GM23248 (cell line): ENCODE results near the gene SAMD13. TPM values are rescaled to one million over a fixed set of nuclear protein-coding genes. Genes with fewer than 3 reads are reported as not detected.

Experiments
- DNase-seq: peaks from one replicate; pipeline ENCODE4 v3.0.0-alpha.2; 2015
- H2AFZ ChIP-seq: fragments of 200-600 bp; sonication (generic); 2 replicates; pipeline ENCODE4 v1.6.1; 2016; ENCODE audit warnings: antibody characterized with exemption
- H3F3A ChIP-seq: fragments of 200-600 bp; sonication (generic); 2 replicates; pipeline ENCODE4 v1.6.1; 2016; ENCODE audit warnings: mild to moderate bottlenecking, antibody characterized with exemption, mixed run types; ENCODE audit not compliant: insufficient read depth
- H3K27ac ChIP-seq: fragments of 200-600 bp; sonication (generic); 2 replicates; pipeline ENCODE4 v1.5.1; 2016; ENCODE audit warnings: mild to moderate bottlenecking
- H3K27me3 ChIP-seq: fragments of 200-600 bp; sonication (generic); replicated peaks from 2 replicates; pipeline ENCODE4 v1.6.1; 2016; ENCODE audit warnings: mild to moderate bottlenecking; ENCODE audit not compliant: insufficient read depth
- H3K36me3 ChIP-seq: fragments of 200-600 bp; sonication (generic); 2 replicates; pipeline ENCODE4 v1.6.1; 2016; ENCODE audit warnings: low read depth, mild to moderate bottlenecking
- H3K4me1 ChIP-seq: fragments of 200-600 bp; sonication (generic); 2 replicates; pipeline ENCODE4 v1.6.1; 2016; ENCODE audit warnings: mild to moderate bottlenecking; ENCODE audit not compliant: insufficient read depth
- H3K4me2 ChIP-seq: fragments of 200-600 bp; sonication (generic); one replicate; pipeline ENCODE4 v1.6.1; 2016; ENCODE audit warnings: mild to moderate bottlenecking; ENCODE audit not compliant: unreplicated experiment
- H3K4me3 ChIP-seq: fragments of 200-600 bp; sonication (generic); 2 replicates; pipeline ENCODE4 v1.5.1; 2016; ENCODE audit warnings: mild to moderate bottlenecking
- H3K79me2 ChIP-seq: fragments of 200-600 bp; sonication (generic); 2 replicates; pipeline ENCODE4 v1.6.1; 2016; ENCODE audit warnings: mild to moderate bottlenecking; ENCODE audit not compliant: insufficient read depth
- H3K9ac ChIP-seq: fragments of 200-600 bp; sonication (generic); 2 replicates; pipeline ENCODE4 v1.6.1; 2016; ENCODE audit warnings: mild to moderate bottlenecking
- H3K9me2 ChIP-seq: fragments of 200-600 bp; sonication (generic); 2 replicates; pipeline ENCODE4 v1.6.1; 2016; ENCODE audit warnings: mixed run types, mild to moderate bottlenecking, moderate library complexity; ENCODE audit not compliant: insufficient read depth
- H3K9me3 ChIP-seq: fragments of 200-600 bp; sonication (generic); one replicate; pipeline ENCODE4 v1.6.1; 2017; ENCODE audit warnings: low read depth
- H4K20me1 ChIP-seq: fragments of 200-600 bp; sonication (generic); 2 replicates; pipeline ENCODE4 v1.6.0; 2016; ENCODE audit not compliant: insufficient read depth
- EZH2 ChIP-seq: fragments of 200-600 bp; sonication (generic); IDR thresholded peaks from 2 replicates; pipeline ENCODE4 v1.6.1; 2018; ENCODE audit warnings: antibody characterized with exemption, mild to moderate bottlenecking; ENCODE audit not compliant: insufficient read depth, poor library complexity, severe bottlenecking
- EZH2phosphoT487 ChIP-seq: fragments of 200-600 bp; sonication (generic); IDR thresholded peaks from 2 replicates; pipeline ENCODE4 v1.6.1; 2018; ENCODE audit warnings: antibody characterized with exemption, moderate library complexity, mild to moderate bottlenecking, low read depth; ENCODE audit not compliant: insufficient read depth
- WGBS, 2 experiments: methylation state at CpG; one replicate each; pipeline ENCODE4 v1.1.6; 2015 to 2017; ENCODE audit warnings: low lambda C conversion rate in 2 of 2, low coverage in 1 of 2; ENCODE audit errors: missing lambda C conversion rate in 2 of 2; 5-methylcytosine and 5-hydroxymethylcytosine counted together
- in situ Hi-C: fragments of 300-500 bp; cut with MboI; formaldehyde crosslinking; loops from 2 replicates; pipeline ENCODE4 v1.15.0; 2020
- polyA plus RNA-seq: library from polyadenylated mRNA; unstranded; fragments of >200 nt; fragmentation: Nextera tagmentation; extraction: Ambion mirVana; gene quantifications from 2 replicates; pipeline ENCODE4 v1.2.1, GENCODE V29; 2016
- total RNA-seq: library from RNA; depleted of rRNA; stranded (reverse); fragments of >200 nt; shearing (Covaris generic); gene quantifications from 2 replicates; pipeline ENCODE4 v1.2.3, GENCODE V29; 2014; rRNA removed

The SAMD13 gene
- total RNA-seq (0.51 and 0.65 TPM in 2 replicates), polyA plus RNA-seq (0.71 and 0.78 TPM in 2 replicates)

DNA sequence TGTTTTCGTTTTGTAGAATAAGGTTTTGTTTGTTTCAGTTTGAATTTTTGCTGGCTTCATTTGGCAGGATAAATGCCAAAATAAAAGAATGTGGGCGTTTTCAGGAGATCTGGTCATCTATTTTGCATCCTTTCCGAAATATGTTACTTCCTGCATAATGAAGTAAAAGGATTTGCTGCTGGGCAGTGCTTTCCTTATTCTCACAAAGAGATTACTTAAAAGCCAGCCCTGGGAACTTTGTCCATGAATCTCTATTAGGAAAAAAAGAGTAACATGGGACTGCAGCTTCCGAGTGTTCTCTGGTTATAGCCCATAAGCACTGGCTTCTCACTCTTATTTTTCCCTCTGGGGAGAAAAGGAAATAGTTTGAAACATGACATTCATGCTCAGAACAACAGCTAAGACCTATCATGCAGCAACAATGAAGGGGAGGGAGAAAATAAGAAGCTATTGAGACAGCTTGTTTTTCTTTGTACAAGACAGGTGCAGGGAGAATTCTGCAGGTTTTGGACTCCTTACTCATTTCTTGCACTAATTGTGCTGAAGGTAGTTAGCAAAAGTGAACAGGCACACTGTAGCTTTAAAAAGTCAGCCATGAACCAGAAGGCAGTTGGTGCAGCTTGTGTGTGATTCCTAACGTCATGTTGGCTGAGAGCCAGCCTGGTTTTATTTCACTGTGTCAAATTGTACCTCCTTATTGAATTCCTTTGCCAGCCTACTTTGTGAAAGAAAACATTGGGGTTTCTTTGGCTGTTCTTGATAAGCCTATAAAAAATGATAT lies at the start of gene SAMD13:
TSS of gene SAMD13 (plus strand) at position 705 of the 781 bp plus-strand sequence. CDS start 1,527 bp downstream, outside the sequence.
- Histone ChIP-seq H3F3A (peaks cover 26% of the 10 kb centered on the region; the same call in 1 of the 2 replicates), H3K27ac (peak within 1 kb of the TSS; percentile 33; the same call in 1 of the 2 replicates), H3K4me2 (peak within 1 kb of the TSS; percentile 84), H3K4me1 (peaks cover 34% of the 10 kb centered on the region), H3K36me3 (no peaks in the 10 kb centered on the region), H3K4me3 (peak within 1 kb of the TSS; percentile 71), H3K9me2 (no peaks in the 10 kb centered on the region), H2AFZ (peak within 1 kb of the TSS; percentile 88), H3K9me3 (no peaks in the 10 kb centered on the region), H3K79me2 (no peaks in the 10 kb centered on the region), H3K27me3 (no peaks in the 10 kb centered on the region), H3K9ac (peak within 1 kb of the TSS; percentile 58), H4K20me1 (no peaks in the 10 kb centered on the region)
- WGBS, 2 experiments, result 2% methylated on average over 5 of the region's 5 CpGs
- in situ Hi-C loops, result no loop called here
- TF ChIP-seq EZH2, result no peak
- TF ChIP-seq EZH2phosphoT487, result no peak
- DNase-seq, result peak; percentile 60

- no peaks in the 10 kb centered on the region for H3K9me3 ChIP-seq
- H3K9ac ChIP-seq, result no peak overlapping the region
- H3K4me3 ChIP-seq, result no peak overlapping the region
- H3F3A ChIP-seq, result peaks cover 15% of the 10 kb centered on the region
- no peaks in the 10 kb centered on the region for H3K27me3 ChIP-seq
- TF ChIP-seq EZH2phosphoT487 (no peak), EZH2 (no peak)
- H2AFZ ChIP-seq, result no peak overlapping the region
- no peaks in the 10 kb centered on the region for H3K36me3 ChIP-seq
- peaks cover 23% of the 10 kb centered on the region for H3K4me1 ChIP-seq
- no peaks in the 10 kb centered on the region for H4K20me1 ChIP-seq
- no peak overlapping the region for H3K4me2 ChIP-seq
- H3K79me2 ChIP-seq, result no peaks in the 10 kb centered on the region
- WGBS, 2 experiments, result 56 to 57% methylated on average over 2 of the region's 2 CpGs
- in situ Hi-C loops, result no loop called here
- H3K27ac ChIP-seq, result peak overlapping the region; percentile 30
- no peaks in the 10 kb centered on the region for H3K9me2 ChIP-seq
- peak; percentile 62 for DNase-seq
Measured at GRCh38 chr1:84253036-84253435, 48.5 kb upstream of the SAMD13 start.

DNA sequence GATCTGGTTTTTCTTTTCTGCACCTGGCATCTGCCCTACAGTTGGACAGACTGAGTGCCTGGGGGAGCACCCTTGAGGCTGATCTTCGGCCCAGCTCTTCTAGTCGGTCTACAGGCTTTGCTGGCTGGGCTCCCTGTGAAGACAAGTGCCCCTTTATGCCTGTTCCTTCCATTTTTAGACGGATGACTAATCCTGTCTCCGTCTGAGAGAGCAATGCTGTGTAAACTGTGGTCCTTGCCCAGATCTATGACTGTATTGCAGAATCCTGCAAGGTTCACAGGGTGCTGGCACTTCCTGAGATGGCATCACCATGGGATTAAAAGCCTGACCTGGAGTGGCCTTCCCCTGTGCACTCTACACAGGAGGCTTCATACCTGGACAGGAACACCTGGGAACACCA lies 47.6 kb upstream of the SAMD13 start:
- H3K27ac ChIP-seq, result peak overlapping the region; percentile 30
- no peaks in the 10 kb centered on the region for H3K27me3 ChIP-seq
- H3F3A ChIP-seq, result peaks cover 15% of the 10 kb centered on the region
- H3K9ac ChIP-seq, result no peak overlapping the region
- H3K79me2 ChIP-seq, result no peaks in the 10 kb centered on the region
- peaks cover 23% of the 10 kb centered on the region for H3K4me1 ChIP-seq
- 3 to 6% methylated on average over 4 of the region's 4 CpGs for WGBS, 2 experiments
- no peaks in the 10 kb centered on the region for H4K20me1 ChIP-seq
- no peaks in the 10 kb centered on the region for H3K36me3 ChIP-seq
- no peaks in the 10 kb centered on the region for H3K9me2 ChIP-seq
- peak overlapping the region; percentile 35 for H3K4me2 ChIP-seq
- no peaks in the 10 kb centered on the region for H3K9me3 ChIP-seq
- no peak overlapping the region for H3K4me3 ChIP-seq
- DNase-seq, result peak; percentile 95
- in situ Hi-C loops, result no loop called here
- TF ChIP-seq EZH2, result no peak
- no peak for TF ChIP-seq EZH2phosphoT487
- no peak overlapping the region for H2AFZ ChIP-seq

GRCh38 chr1:84254703-84255238 lies 46.7 kb upstream of the SAMD13 start:
- H3K9me2 ChIP-seq, result no peaks in the 10 kb centered on the region
- no peaks in the 10 kb centered on the region for H3K79me2 ChIP-seq
- no peak overlapping the region for H3K4me2 ChIP-seq
- H4K20me1 ChIP-seq, result no peaks in the 10 kb centered on the region
- H3K36me3 ChIP-seq, result no peaks in the 10 kb centered on the region
- H3K4me3 ChIP-seq, result no peak overlapping the region
- TF ChIP-seq EZH2phosphoT487, result no peak
- no peak for TF ChIP-seq EZH2
- H3K27me3 ChIP-seq, result no peaks in the 10 kb centered on the region
- no peaks in the 10 kb centered on the region for H3K9me3 ChIP-seq
- peaks cover 23% of the 10 kb centered on the region for H3K4me1 ChIP-seq
- H2AFZ ChIP-seq, result no peak overlapping the region
- no peak overlapping the region for H3K27ac ChIP-seq
- in situ Hi-C loops, result no loop called here
- no peak for DNase-seq
- no peak overlapping the region for H3K9ac ChIP-seq
- H3F3A ChIP-seq, result peaks cover 15% of the 10 kb centered on the region
- WGBS, 2 experiments, result 97 to 98% methylated on average over 2 of the region's 2 CpGs
